Activated CD4-positive, alpha-beta T cell treated with anti-CD3 and anti-CD28 coated beads, Interleukin-2, amount 50 U/mL, for 4 hours (primary cell): ENCODE results near the gene PAQR3.
"Not testable (repeated sequence)": the region's sequence is repeated elsewhere in the genome, so short reads cannot be mapped to it uniquely, and the experiment has no call there.

Experiments used
- DNase-seq, 2 experiments: peaks; one replicate each; pipeline ENCODE4 v3.0.0-alpha.2; 2020

The PAQR3 gene

DNA sequence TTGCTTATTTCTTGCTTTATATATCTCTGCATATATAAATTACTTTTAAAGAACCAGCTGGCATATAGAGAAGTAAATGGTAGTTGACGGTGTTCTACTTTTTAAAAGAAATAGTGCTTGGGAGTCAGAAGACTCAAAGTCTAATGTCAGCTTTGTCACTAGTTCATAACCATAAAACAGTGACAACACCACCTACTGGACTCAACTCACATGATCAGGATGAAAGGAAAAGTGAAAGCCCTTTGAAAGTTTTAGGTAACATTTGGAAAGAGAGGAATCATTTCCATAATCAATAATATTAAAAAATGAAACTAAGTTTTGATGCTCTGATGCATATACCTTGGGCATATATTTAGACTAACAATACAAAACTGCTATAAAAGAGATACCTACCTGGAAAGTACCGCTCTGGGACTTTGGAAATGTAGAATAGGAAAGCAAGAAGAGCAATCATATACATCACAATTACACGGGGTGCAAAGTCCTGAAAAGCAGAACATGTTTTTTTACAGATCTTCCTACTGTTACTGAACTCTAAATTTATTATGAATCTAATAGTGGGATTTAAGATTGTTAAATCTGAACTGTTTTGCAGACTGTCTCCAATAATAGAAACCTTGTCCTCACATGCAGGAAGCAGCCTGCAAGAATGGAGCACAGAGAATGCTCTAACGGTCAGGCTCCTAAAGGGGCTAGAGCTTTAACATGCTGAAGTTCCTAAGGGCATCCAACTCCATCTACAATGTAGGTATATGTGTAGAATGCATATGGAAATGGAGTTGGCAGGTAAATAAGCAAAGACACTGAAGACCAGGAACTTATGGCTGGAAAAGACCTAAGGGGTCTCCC is 15.6 kb downstream of the PAQR3 start:
- no peak for DNase-seq

DNA sequence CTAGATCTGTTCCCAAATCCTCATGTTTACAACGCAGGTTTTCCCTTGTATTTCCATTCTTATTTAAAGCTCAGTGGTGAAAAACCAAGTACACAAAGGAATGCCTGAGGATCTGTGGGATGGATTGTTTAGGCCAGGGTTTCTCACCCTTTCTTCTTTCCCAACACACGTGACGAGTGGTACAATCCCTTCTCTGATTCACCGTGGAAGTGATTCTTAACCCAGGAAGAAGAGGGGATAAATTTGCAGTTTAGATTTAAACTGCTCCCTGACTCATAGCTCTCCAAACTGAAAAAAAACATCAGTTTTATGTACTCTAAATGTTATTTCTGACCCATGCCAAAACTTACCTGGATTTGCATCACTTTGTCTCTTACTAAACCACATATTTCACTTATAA is 17.0 kb downstream of the PAQR3 start:
- no peak for DNase-seq

DNA sequence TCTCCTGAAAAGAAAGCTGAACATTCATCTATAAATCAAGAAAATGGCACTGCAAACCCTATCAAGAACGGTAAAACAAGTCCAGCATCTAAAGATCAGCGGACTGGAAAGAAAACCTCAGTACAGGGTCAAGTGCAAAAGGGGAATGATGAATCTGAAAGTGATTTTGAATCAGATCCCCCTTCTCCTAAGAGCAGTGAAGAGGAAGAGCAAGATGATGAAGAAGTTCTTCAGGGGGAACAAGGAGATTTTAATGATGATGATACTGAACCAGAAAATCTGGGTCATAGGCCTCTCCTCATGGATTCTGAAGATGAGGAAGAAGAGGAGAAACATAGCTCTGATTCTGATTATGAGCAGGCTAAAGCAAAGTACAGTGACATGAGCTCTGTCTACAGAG is 28.6 kb downstream of the PAQR3 start:
- no peak for DNase-seq

GRCh38 chr4:78908974-78909373 is 30.3 kb downstream of the PAQR3 start:
- DNase-seq = not testable (repeated sequence)

DNA sequence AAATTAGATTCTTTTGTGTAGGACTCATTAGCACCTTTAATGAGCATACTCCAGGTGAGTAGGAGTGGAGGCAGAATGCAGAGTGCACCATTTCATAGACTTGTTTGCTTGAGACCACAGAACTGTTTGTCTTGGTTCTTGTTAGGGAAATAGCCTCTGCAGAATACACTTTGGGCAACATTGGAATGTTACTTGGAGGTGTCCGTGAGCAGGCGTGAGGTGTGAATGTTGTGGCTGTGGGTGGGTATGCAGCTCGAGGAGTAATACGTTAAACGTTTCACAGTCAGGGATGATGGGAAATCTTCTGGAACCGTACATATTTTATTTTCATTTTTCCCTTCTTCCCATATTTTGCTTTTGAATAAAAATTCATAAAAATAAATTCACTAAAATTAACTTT is 31.6 kb downstream of the PAQR3 start:
- DNase-seq = no peak

DNA sequence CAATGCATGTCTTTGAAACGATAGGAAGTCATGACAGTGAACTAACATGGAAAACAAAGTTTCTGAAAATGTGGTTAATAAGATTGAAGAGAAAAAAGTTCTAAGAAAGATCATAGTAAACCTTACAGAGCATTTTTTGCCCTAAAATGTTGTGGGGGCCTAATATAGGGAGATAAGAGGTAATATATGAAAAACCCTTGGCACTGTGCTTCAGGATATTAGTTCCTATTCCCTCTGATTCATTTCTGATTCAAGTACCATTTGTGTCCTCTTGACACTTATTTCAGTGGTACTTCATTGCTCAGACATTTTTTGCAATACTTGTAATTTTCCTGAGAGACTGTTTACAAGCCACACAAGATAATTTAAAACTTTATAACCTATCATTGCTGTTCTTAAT is 35.1 kb downstream of the PAQR3 start:
- no peak for DNase-seq

- no peak for DNase-seq
These were observed 36.9 kb downstream of the PAQR3 start for GRCh38 chr4:78902298-78902697.

- no peak for DNase-seq
These were observed 37.4 kb downstream of the PAQR3 start for GRCh38 chr4:78901882-78902281.

DNA sequence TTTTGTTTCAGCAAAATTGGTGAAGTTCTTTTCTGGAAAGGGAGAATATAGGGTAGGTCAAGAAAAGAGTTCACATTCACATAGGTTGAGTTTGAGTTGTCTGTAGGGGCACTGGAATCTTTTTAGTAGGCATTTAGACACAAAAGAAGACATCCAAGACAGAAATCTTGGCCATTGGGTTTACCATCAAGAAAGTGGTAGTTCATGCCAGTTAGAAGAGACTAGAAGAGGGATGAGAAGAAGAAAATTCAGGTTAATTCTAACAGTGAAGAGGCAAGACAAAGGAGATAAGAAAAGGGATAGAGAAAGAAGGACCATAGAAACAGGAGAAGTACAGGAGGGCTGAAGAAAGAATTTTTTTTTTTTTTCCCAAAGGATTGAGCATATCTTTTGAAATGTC is 39.9 kb downstream of the PAQR3 start:
- DNase-seq = no peak

GRCh38 chr4:78889955-78890354 is 49.3 kb downstream of the PAQR3 start:
- DNase-seq = no peak

DNA sequence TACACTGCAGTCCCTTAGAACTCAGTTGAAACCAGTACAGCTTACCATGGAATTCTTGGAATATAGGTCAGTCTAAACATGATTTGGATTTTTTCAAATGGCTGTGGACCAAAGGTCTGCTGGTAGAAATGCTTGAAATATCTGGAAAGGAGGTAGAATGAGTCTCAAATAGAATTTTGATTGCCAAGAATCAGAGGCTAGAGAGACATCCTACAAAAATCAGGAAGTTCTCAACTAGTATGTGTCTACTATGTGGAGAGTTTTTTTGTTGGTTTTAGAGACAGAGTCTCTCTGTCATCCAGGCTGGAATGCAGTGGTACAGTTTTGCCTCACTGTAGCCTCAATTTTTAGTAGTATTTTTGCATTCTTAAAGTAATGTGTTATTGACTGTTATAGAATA is 53.6 kb downstream of the PAQR3 start:
- DNase-seq = no peak

DNA sequence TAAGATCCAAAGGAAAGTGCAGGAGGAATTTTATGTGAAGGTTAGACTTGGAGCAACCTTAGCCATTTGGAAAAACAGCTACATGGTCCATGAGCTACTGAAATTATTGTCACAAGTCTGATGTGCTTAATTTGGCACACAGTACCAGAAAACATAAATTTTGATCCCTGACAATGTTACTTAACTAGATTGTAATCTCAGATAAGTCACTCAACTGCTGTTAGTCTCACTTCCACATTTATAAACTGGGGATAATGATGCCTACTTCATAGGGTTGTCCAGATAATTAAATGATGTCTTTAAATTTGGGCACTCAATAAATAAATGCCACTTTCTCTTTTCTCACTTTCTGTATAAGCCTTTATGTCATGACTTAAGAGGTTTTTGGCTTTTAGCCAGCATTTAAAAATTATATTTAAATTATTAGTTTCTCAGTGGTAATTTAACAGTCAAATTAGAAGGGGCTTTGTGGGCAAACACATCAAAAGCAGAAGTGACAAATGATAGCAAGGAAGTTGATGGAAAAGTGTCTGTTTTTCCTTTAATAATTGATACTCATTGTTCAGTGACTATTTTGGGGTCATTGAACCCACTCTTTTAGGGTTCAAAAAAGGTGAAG is 58.3 kb downstream of the PAQR3 start:
- DNase-seq = no peak

- no peak for DNase-seq
These were observed 61.2 kb downstream of the PAQR3 start for GRCh38 chr4:78878031-78878430.

DNA sequence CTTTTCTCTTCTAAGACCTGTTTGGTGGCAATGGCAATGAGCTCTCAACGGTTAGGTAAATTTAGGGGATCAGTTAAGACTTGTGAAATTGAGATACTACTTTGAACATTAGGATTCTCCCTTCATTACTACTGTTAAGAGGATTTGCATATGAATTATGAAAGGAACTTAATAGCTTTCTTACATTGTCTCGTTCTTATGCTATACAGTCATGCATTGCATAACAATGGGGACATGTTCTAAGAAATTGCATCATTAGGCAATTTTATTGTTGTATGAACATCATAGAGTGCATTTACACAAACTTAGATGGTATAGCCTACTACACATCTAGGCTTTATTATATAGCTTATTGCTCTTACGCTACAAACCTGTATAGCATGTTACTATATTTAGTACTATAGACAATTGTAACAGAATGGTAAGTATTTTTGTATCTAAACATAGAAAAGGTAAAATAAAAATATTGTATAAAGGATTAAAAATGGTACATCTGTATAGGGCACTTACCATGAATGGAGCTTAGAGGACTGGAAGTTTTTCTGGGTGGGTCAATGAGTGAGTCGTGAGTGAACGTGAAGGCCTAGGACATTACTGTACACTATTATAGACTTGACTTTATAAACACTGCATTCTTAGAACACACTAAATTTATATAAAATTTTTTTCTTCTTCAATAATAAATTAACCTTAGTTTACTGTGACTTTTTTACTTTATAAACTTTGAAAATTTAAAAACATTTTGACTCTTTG is 62.5 kb downstream of the PAQR3 start:
- DNase-seq = no peak

DNA sequence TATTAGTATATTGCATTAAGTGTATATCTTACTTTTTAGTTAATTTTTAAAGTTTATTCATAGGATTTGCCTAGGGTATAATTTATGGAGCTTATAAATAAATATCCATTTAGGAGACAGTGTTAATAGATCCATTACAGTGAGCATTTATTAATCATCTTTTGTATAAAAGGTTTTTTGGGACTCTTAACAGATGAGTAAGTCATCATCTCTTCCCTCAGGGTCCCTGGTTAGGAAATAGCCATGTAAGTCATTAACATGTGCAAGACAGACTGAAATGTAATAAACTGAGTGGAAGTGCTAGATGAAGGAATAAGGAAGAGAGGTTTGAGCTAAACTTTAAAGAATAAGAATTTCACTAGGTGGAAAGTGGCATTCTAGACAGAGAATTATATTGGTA is 69.2 kb downstream of the PAQR3 start:
- DNase-seq = no peak

DNA sequence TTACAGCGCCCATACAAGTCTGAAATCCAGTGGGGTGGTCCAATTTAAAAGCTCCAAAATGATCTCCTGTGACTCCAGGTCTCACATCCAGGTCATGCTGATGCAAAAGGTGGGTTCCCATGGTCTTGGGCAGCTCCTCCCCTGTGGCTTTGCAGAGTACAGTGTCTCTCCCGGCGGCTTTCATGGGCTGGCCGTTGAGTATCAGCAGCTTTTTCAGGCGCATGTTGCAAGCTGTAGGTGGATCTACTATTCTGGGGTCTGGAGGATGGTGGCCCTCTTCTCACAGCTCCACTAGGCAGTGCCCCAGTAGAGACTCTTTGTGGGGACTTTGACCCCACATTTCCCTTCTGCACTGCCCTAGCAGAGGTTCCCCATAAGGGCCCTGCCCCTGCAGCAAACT is 70.5 kb downstream of the PAQR3 start:
- not testable (repeated sequence) for DNase-seq

DNA sequence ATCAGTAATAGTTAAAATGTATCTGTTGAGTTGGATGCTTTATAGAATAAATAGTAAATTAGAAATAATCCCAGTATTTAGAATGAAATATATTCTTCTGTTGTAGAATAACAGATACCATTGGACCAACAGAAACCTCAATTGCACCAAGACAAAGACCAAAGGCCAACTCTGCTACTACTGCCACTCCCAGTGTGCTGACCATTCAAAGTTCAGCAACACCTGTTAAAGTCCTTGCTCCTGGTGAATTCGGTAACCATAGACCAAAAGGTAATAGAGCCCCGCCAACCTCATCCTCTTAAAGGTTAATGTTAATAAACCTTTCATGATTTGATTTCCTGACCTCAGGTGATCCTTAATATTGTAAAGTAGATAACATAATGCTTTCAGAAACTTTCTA is 73.8 kb downstream of the PAQR3 start:
- DNase-seq = no peak

DNA sequence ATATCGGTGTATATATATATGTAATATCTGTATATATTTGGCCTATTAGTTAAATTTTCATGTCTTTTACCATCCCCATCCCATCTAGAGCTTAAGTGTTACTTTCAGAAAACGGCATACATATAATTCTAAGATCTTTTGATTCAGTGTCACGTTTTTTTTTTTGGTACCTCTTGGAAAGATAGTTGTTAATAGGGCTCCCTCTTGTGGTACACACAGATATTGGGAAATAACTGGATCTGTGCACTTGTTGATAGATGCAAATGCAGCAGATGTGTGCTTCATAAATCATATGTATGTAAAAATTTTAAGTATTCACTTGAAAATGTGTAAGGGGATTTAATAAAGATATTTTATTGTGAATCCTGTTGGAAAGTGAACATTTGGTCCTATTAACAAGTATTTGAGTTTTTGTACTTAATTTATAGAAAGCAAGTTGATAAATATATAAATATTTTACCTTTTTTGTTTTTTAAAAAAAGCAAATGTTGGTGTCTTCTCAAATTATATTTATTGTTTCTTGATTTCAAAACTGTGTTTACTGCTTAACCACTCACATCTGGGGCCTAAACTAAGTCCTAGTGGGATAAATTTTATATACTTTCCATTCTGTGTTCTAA is 74.7 kb downstream of the PAQR3 start:
- no peak for DNase-seq

GRCh38 chr4:78863991-78864390 is 75.2 kb downstream of the PAQR3 start:
- no peak for DNase-seq

GRCh38 chr4:78863254-78863869 is 75.9 kb downstream of the PAQR3 start:
- no peak for DNase-seq

GRCh38 chr4:78862314-78862737 is 76.9 kb downstream of the PAQR3 start:
- no peak for DNase-seq
